Gastroesophageal sphincter (tissue), 3 donors: ENCODE data around the gene WWC1.

Source experiments
- CTCF ChIP-seq, 4 experiments: fragments of 200-600 bp in 2 of 4; fragments of 450-650 bp in 2 of 4; sonication (generic) in 1 of 4; IDR thresholded peaks; one replicate each; pipeline ENCODE4 v1.5.1; 2017 to 2019; ENCODE audit warnings: antibody characterized with exemption in 4 of 4, mild to moderate bottlenecking in 2 of 4, moderate library complexity in 2 of 4
- EP300 ChIP-seq: sonication (generic); formaldehyde crosslinking; IDR thresholded peaks from one replicate; pipeline ENCODE4 v1.6.1; 2017; ENCODE audit warnings: antibody characterized with exemption, mild to moderate bottlenecking
- POLR2AphosphoS5 ChIP-seq: sonication (generic); formaldehyde crosslinking; IDR thresholded peaks from one replicate; pipeline ENCODE4 v1.6.1; 2017; ENCODE audit warnings: antibody characterized with exemption

- TF ChIP-seq EP300 (no peak), POLR2AphosphoS5 (no peak), CTCF (IDR thresholded peaks at IDR 0.05) (no peak)
Measured at GRCh38 chr5:168262042-168262743, 29.3 kb upstream of the WWC1 start.
